Right renal cortex interstitium (tissue), 3 donors: ENCODE data around the gene SYT2. TPM values are rescaled to one million over a fixed set of nuclear protein-coding genes. Genes with fewer than 3 reads are reported as not detected.
"Not testable (repeated sequence)": the region's sequence is repeated elsewhere in the genome, so short reads cannot be mapped to it uniquely, and the experiment has no call there.

Experiments
- DNase-seq, 3 donors: peaks; one replicate each; pipeline ENCODE4 v3.0.0-alpha.2; 2013; ENCODE audit warnings: low read depth in 3 of 3, low spot score in 2 of 3
- polyA plus RNA-seq, 3 donors: library from polyadenylated mRNA; unstranded; fragments of 120-200 nt; gene quantifications; one replicate each; pipeline ENCODE4 v1.2.1, GENCODE V29; 2013; ENCODE audit not compliant: insufficient read length in 3 of 3

SYT2 gene
- polyA plus RNA-seq: 1 to 10 TPM; 2.3 to 2.5 (median 2.4) TPM

GRCh38 chr1:202710070-202711045 lies at the start of gene SYT2:
Gene SYT2 (minus strand): TSS chr1:202710454. CDS start chr1:202605772, 104,682 bp downstream.
- peak in 1 of 3 donors; percentile 39 for DNase-seq

- DNase-seq: no peak
These were observed 46.1 kb upstream of the SYT2 start for GRCh38 chr1:202756391-202756790.

GRCh38 chr1:202754293-202754692 lies 44.0 kb upstream of the SYT2 start:
- no peak for DNase-seq

GRCh38 chr1:202752774-202753173 lies 42.5 kb upstream of the SYT2 start:
- peak; percentile 48 to 63 (median 61) for DNase-seq

DNA sequence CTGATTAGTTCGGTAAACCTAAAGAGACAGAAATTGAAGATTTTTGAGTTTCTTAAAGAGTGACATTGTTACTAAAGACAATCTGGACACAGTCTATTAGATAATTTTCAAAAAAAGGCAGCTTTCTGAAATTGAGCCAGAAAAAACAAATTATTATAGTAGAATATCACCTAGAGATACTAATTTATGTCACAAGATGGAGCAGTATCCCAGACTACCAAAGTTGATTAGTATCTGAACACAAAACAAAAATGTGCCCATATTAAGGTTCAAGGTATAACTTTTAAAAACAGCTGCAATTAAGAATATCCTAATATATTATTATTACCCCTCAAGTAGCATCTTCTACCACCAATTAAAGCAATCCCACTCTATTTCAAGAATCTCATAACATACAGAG lies 40.5 kb upstream of the SYT2 start:
- DNase-seq: no peak

DNA sequence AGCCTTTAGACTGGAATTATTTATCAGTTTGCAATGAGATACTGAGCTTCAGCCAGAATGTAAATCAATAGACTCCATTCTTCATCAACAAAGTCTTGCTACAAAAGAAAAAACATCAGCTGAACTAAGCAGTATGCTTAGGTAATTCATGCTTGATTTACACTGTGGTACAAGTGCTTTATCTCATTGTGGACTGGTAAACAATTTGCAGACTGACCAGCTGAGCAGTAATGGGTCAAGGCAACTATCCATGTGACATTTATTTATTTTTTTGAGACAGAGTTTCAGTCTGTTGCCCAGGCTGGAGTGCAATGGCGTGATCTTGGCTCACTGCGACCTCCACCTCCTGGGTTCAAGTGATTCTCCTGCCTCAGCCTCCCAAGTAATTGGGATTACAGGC lies 39.8 kb upstream of the SYT2 start:
- DNase-seq: no peak

DNA sequence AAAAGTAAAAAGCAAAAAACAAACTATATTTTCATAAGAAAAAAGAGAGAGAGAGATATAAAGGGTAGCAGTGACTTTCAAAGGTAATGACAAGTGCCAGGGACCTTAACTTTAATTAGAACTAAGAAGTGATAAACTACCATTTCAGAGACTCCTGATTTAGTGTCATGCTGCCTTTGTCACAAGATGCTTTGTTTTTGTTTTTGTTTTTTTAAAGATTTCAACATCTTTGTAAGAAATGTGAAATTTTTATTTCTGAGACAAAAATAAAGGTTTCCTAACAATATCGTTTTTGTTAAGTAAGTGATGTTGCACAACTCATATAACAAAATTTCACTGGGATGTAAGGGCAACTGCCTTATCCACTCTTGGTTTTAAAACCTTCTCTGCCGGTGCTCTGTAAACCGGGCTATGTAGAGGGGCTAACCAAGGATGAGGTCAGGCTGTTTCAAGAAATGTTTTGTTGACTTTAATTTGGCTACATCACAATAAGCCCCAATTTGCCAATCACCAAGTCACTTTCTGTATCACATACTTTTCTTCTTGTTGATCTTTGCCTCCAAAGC lies 35.2 kb upstream of the SYT2 start:
- no peak for DNase-seq

DNA sequence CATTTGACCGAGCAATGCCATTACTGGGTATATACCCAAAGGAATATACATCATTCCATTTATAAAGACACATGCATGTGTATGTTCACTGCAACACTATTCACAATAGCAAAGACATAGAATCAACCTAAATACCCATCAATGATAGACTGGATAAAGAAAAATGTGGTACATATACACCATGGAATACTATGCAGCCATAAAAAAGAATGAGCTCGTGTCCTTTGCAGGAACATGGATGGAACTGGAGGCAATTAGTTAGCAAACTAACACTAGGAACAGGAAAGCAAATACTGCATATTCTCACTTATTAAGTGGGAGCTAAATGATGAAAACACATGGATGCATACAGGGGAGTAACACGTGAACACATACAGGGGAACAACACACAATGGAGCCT lies 34.5 kb upstream of the SYT2 start:
- not testable (repeated sequence) for DNase-seq

DNA sequence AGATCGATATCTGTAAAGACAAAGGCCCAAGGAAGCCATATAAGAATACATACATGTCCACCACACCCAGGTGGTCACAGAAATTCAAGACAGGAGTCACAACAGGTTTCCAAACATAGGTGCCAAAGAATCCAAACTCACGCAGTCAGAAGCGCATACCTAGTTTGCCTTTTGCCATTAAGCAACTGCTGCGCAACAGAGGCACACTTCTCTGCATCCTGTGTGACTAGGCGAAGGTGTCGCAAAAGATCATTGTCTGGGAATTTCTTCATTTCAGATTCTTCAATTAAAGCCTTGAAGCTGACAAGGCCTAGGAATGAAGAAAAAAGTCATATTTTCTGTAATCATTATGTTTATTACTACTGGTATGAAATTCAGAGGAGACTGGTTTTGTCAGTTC lies 32.2 kb upstream of the SYT2 start:
- no peak for DNase-seq

GRCh38 chr1:202733251-202733650 lies 23.0 kb upstream of the SYT2 start:
- DNase-seq: no peak

DNA sequence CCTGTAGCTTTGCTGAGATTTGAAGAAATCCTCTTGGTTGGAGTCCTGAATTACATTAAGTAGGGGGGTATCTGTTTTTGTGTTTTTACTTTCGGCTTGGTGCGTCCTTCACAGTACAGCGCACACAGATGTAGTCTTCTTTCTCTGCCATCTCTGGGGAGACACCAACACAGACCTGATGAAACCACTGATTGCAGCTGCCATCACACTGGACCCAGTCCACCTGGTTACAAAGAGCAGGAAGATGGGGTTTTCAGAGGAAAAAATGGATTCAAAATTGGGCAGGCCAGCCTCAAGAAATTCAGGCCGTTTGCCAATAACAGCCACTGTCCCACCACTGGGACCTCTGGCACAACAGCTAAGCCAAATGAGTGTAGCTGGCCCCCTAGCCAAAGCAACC lies 18.7 kb upstream of the SYT2 start:
- DNase-seq: no peak

DNA sequence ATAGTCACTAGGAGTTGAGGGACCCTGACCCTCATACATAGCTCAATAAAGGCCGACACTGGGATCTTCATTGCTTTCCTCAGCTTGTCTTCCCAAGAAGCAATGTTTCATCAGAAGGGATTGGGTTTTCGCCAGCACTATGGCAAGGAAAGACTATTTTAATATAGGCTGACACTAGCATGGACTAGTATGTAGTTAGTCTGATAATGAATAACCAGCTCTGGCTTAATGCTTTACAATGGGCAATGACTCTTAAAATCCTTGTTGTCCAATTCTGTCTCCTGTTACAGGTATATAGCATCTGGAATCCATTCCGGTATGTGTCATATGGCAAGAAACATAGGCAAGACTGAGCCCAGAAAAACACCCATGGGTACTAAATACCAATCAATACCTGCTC lies 15.3 kb upstream of the SYT2 start:
- no peak for DNase-seq

DNA sequence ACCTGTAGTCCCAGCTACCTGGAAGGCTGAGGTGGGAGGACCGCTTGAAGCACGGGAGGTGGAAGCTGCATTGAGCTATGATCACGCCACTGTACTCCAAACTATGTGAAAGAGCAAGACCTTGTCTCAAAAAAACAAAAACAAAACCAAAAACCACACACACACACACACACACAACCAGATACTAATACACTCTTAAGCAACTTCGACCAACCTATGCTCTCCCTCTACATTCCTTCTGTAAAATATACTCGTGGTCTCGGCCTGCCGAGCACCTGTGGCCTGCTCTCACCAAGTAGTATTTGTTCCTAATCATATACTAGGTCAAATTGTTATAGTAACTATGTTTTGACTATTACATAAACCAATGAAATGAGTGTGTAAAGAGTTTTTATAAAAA lies 13.5 kb upstream of the SYT2 start:
- DNase-seq: no peak

GRCh38 chr1:202723046-202723445 lies 12.8 kb upstream of the SYT2 start:
- DNase-seq: not testable (repeated sequence)

DNA sequence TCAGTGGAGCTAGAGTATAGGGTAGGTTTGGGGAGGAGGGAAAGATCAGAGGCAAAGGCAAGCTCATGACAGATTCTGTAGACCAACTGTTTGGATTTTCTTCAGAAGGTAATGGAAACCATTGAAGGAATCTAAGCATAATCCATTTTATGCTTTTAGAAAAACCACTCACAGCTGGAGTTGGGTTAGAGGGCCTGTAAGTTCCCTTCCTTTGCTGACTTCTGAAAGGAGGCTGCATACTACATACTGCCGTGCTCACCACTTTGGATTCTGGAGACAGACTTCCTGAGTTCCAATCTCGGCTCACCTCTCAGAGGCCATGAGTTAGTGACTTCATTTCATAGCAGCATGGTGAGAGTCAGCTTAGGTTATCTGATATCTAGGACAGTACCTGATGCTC lies 6.4 kb upstream of the SYT2 start:
- DNase-seq: no peak

DNA sequence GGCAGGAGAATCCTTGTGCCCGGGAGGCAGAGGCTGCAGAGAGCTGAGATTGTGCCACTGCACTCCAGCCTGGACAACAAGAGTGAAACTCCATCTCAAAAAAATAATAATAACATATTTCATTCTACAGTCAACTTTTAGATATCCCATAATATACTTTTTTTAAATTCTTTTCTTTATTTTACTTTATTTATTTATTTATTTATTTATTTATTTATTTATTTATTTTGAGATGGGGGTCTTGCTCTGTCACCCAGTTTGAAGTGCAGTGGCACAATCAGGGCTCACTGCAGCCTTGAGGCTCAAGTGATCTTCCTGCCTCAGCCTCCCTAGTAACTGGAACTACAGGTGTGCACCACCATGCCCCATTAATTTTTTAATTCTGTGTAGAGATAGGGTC lies 3.9 kb upstream of the SYT2 start:
- not testable (repeated sequence) for DNase-seq

- DNase-seq: no peak
These were observed 2.9 kb upstream of the SYT2 start for GRCh38 chr1:202713110-202713509.

GRCh38 chr1:202711949-202712635 lies 1.8 kb upstream of the SYT2 start:
- DNase-seq: no peak

DNA sequence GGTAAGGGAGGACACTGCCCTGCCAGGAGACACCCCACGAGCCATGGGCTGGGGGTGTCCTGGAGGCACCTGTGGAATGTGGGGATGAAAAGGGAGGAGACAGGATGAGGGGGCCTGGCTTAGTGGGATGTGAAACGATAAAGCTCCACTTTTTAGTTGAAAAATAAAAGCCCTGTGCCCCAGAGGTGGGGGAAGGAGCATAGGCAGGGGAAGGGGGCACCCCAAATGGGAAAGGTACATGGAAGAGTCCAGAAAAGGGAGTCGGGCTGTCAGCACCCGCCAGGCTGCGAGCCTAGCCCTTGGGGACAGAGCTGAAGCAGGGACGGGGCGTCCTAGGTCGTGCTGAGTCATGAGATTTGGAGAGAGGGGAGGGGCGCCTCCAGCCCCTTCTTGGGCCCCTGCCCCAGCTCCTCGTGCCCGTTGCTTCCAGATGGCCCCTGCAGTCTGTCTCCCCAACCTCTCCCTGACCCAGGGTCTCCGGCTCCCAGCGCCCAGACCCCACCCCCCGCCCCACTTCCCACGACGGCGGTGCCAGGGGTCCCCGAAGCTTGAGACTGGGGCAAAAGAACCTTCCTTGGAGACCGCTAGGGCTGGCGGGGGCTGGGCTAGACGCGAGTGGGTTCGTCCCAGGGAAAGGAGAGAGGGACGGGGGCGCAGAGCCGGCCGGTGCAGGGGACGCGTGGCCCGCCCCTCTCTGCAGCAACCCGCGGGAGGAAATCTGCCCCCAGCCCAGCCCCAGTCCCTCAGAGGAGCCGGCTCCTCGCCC lies 795 bp downstream of the SYT2 start:
- no peak for DNase-seq

DNA sequence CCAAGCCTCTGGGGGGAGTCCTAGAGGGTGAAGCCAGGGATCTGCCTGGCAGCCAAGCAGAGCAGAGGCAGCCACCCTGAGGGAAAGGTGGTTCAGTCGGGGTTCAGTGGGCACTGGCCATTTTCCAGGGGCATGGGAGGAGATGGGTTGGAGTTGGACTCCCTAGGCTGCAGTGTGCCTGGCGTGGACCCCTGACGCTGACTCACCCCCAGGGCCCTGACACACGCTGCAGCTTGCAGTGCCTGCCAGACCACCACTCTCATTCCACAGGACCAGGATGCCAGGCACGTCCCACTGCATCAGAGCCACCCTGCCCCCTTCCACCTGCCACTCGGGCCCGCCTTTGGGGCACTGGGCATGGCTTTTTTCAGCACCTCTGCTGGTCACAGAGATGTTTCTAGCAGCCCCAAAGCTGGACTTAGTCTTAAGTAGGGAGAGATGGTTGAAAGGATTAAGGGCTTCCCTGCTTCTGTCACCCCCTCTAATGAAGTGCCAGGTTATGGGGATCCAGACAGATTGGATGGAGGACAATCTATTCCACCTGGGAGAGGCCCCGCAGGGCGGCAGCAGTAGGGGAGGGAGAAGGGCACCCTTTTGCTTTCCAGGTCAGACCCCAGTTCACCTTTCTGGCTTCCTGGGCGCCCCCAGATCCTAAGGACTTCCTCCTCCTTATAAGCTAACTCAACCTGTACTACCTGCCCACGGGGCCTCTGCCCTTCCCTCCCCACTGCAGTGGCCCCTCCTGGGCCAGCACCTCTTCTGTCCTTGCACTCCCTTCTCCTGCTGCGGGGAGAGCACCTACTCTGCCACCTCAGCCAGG lies 1.6 kb downstream of the SYT2 start:
- no peak for DNase-seq
